Neural progenitor cell (in vitro differentiated cells): ENCODE measurements around the gene DTWD2.

Experiments used
- CTCF ChIP-seq: fragments of 200-600 bp; sonication (generic); IDR thresholded peaks from 2 replicates; pipeline ENCODE4 v1.5.1; 2017; ENCODE audit warnings: antibody characterized with exemption, mild to moderate bottlenecking
- EZH2 ChIP-seq: fragments of 200-600 bp; sonication (generic); IDR thresholded peaks from 2 replicates; pipeline ENCODE4 v1.6.1; 2017; ENCODE audit warnings: antibody characterized with exemption, mild to moderate bottlenecking, moderate library complexity

- TF ChIP-seq CTCF (no peak), EZH2 (no peak)
These were observed 50.8 kb downstream of the DTWD2 start for GRCh38 chr5:118937393-118938061.
